Right ventricle myocardium superior (tissue), 1 donor: ENCODE measurements around the gene RGSL1. TPM values are rescaled to one million over a fixed set of nuclear protein-coding genes. Genes with fewer than 3 reads are reported as not detected.

Experiments
- ATAC-seq: fragments of 200-7000 bp; cut with Tn5 transposase; one replicate; pipeline ENCODE4 v1.9.1; 2020; ENCODE audit warnings: mild to moderate bottlenecking; ENCODE audit not compliant: poor library complexity
- DNase-seq: peaks from one replicate; pipeline ENCODE4 v3.0.0-alpha.2; 2020
- intact Hi-C: fragments of 100-400 bp; cut with DNase I; formaldehyde crosslinking; loops from one replicate; pipeline ENCODE4 v1.11.2; 2022
- total RNA-seq: library from RNA; stranded (reverse); fragmentation: NEBNext Ultra II Directional; extraction: Animal tissue kit (Norgen Biotek cat#: 25700); gene quantifications from one replicate; pipeline ENCODE4 v1.2.1, GENCODE V29; 2021
- donor health status: DM: no; HTN: yes; CAD: no; lungs with severe emphysema.

Gene RGSL1
- total RNA-seq, 1 donor from 2014 or later = not detected

GRCh38 chr1:182601913-182602312 is 152.0 kb downstream of the RGSL1 start:
- DNase-seq (no peak), ATAC-seq (no peak)
- intact Hi-C loops = loop anchor here (2.0 to 5.0 kb wide), 2 partner anchors 181 to 515 kb away; no protein-coding TSS in a partner anchor

GRCh38 chr1:182602935-182603645 is 153.1 kb downstream of the RGSL1 start:
- intact Hi-C loops = loop anchor here (2.0 to 5.0 kb wide), 2 partner anchors 180 to 516 kb away; no protein-coding TSS in a partner anchor

GRCh38 chr1:182603646-182604174 is 153.8 kb downstream of the RGSL1 start:
- ATAC-seq (no peak), DNase-seq (no peak)
- intact Hi-C loops = loop anchor here (2.0 to 5.0 kb wide), 2 partner anchors 179 to 516 kb away; no protein-coding TSS in a partner anchor

More at GRCh38 chr1:182602935-182603645, 153.1 kb downstream of the RGSL1 start:
- ATAC-seq = no peak
- no peak for DNase-seq

GRCh38 chr1:182604175-182605164 is 154.5 kb downstream of the RGSL1 start, which contains the start of gene RGS16:
TSS of gene RGS16 (minus strand) at chr1:182604389. CDS start at chr1:182604259, 130 bp downstream.
- intact Hi-C loops = loop anchor here (5.0 kb wide), 1 partner anchor 517 kb away; no protein-coding TSS in a partner anchor
- peak; percentile 98 for ATAC-seq
- DNase-seq = peak; percentile 97

- ATAC-seq = no peak
- no peak for DNase-seq
- intact Hi-C loops = no loop called here
Measured at GRCh38 chr1:182607566-182607965, 157.6 kb downstream of the RGSL1 start.

- no peak for DNase-seq
- intact Hi-C loops = no loop called here
- no peak for ATAC-seq
Measured at GRCh38 chr1:182608236-182608635, 158.3 kb downstream of the RGSL1 start.

GRCh38 chr1:182608845-182609610 is 159.1 kb downstream of the RGSL1 start:
- intact Hi-C loops = no loop called here
- DNase-seq (no peak), ATAC-seq (no peak)

Other genes starting within 250 kb of the RGSL1 start
- 384 TPM for gene GLUL, start 58.4 kb upstream of the RGSL1 start, total RNA-seq
- gene TEDDM1, start 49.5 kb upstream of the RGSL1 start, total RNA-seq = not detected
- 3.3 TPM for gene RNASEL, start 139.1 kb downstream of the RGSL1 start, total RNA-seq
- gene RGS16, start 154.2 kb downstream of the RGSL1 start, total RNA-seq = 1.0 TPM
- not detected for gene RGS8, start 234.4 kb downstream of the RGSL1 start, total RNA-seq